ENCODE results near the gene SLCO3A1.

The SLCO3A1 gene

DNA sequence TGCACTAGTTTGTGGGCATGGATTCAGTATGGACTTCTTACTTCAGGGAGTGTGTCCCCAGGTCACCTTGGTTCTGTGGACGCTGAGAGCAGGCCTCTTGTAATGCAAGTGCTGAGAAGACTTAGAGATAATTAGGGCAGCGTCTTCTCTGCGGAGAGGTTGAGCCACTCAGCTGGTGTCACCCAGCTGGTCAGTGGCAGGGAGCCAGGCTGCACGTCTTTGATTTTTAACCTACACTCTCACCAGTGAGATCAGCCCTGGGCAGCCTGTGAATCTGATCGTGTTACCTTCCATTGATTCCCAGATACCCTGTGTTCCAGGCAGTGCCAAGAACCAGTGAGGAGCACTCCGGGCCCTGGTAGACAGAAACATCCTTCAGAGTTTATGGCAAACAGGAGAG, 92.6 kb downstream of the SLCO3A1 start:
- H3K4me3 ChIP-seq (ENCODE audit: low read depth in 1 of 2, low read length in 2 of 2), result no peak overlapping the region
- peaks cover 23% of the 10 kb centered on the region for H3K4me1 ChIP-seq (ENCODE audit: insufficient read depth, low read length)
- H3K9ac ChIP-seq (ENCODE audit: low read length), result no peak overlapping the region
- no peaks in the 10 kb centered on the region for H3K36me3 ChIP-seq (ENCODE audit: insufficient read depth, low read length)
- H3K9me3 ChIP-seq (ENCODE audit: low read length), result no peaks in the 10 kb centered on the region
- H3K27ac ChIP-seq (ENCODE audit: low read depth, low read length), result no peak overlapping the region
- H3K27me3 ChIP-seq (ENCODE audit: control insufficient read depth in 1 of 2, insufficient read depth in 2 of 2, low read length in 2 of 2), result no peaks in the 10 kb centered on the region

DNA sequence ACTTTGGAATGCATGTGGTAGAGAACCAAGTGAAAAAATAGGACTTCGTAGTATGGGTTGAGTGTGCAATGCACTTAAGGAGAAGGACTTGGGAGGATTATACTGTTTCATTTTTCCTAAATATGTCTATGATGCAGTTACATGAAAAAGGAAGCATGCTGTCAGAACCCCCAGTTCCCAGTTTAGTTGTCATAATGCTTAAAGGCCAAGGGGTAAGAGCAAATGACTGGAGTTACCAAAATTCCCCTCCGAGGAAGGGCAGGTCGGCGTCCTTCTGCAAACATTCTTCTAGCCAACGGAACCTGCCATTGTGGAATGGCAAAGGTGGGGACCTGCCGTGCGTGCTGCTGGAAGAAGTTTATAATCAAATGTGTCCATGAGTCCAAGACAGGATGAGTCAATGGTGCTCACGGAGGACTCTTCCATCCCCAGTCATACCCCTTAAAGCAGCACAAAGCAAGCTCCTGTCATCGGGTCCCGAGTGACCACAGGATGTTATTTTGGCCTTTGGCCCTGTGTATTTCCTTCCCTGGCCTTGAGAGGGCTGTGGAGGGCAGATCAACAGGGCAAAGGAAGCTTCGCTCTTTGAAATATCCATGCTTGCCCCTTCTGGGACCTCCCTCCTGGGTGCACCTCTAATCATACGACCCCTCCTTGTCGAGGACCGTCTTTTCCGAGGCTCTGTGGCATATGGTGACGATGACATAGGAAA, 93.2 kb downstream of the SLCO3A1 start:
- no peaks in the 10 kb centered on the region for H3K27me3 ChIP-seq (ENCODE audit: control insufficient read depth in 1 of 2, insufficient read depth in 2 of 2, low read length in 2 of 2)
- no peaks in the 10 kb centered on the region for H3K9me3 ChIP-seq (ENCODE audit: low read length)
- no peak overlapping the region for H3K27ac ChIP-seq (ENCODE audit: low read depth, low read length)
- no peak overlapping the region for H3K4me3 ChIP-seq (ENCODE audit: low read depth in 1 of 2, low read length in 2 of 2)
- H3K4me1 ChIP-seq (ENCODE audit: insufficient read depth, low read length), result peaks cover 23% of the 10 kb centered on the region
- H3K9ac ChIP-seq (ENCODE audit: low read length), result no peak overlapping the region
- no peaks in the 10 kb centered on the region for H3K36me3 ChIP-seq (ENCODE audit: insufficient read depth, low read length)

GRCh38 chr15:91947293-91947679, 93.8 kb downstream of the SLCO3A1 start:
- Histone ChIP-seq H3K9ac (ENCODE audit: low read length) (no peak overlapping the region), H3K4me3 (ENCODE audit: low read depth in 1 of 2, low read length in 2 of 2) (no peak overlapping the region), H3K4me1 (ENCODE audit: insufficient read depth, low read length) (peaks cover 23% of the 10 kb centered on the region), H3K36me3 (ENCODE audit: insufficient read depth, low read length) (no peaks in the 10 kb centered on the region), H3K27me3 (ENCODE audit: control insufficient read depth in 1 of 2, insufficient read depth in 2 of 2, low read length in 2 of 2) (no peaks in the 10 kb centered on the region), H3K27ac (ENCODE audit: low read depth, low read length) (no peak overlapping the region), H3K9me3 (ENCODE audit: low read length) (no peaks in the 10 kb centered on the region)

- H3K4me3 ChIP-seq (ENCODE audit: low read depth in 1 of 2, low read length in 2 of 2), result no peak overlapping the region
- H3K9ac ChIP-seq (ENCODE audit: low read length), result no peak overlapping the region
- H3K27ac ChIP-seq (ENCODE audit: low read depth, low read length), result no peak overlapping the region
Observed at GRCh38 chr15:91947683-91948608, 94.4 kb downstream of the SLCO3A1 start.

DNA sequence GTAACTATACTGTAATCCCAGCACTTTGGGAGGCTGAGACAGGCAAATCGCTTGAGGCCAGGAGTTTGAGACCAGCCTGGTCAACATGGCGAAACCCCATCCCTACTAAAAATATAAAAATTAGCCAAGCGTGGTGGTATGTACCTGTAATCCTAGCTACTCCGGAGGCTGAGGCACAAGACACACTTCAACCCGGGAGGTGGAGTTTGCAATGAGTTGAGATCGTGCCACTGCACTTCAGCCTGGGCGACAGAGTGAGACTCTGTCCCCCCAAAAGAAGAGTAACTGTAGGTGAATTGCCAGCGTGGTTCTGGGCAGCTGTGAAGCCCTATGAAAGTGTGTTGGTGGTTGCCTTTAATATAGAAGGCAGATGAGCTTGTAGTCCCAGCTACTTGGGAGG, 95.9 kb downstream of the SLCO3A1 start:
- Histone ChIP-seq H3K4me3 (ENCODE audit: low read depth in 1 of 2, low read length in 2 of 2) (no peak overlapping the region), H3K9ac (ENCODE audit: low read length) (no peak overlapping the region), H3K4me1 (ENCODE audit: insufficient read depth, low read length) (peaks cover 11% of the 10 kb centered on the region), H3K9me3 (ENCODE audit: low read length) (no peaks in the 10 kb centered on the region), H3K36me3 (ENCODE audit: insufficient read depth, low read length) (no peaks in the 10 kb centered on the region), H3K27ac (ENCODE audit: low read depth, low read length) (no peak overlapping the region), H3K27me3 (ENCODE audit: control insufficient read depth in 1 of 2, insufficient read depth in 2 of 2, low read length in 2 of 2) (no peaks in the 10 kb centered on the region)

More at GRCh38 chr15:91947683-91948608, 94.4 kb downstream of the SLCO3A1 start:
- no peaks in the 10 kb centered on the region for H3K27me3 ChIP-seq (ENCODE audit: control insufficient read depth in 1 of 2, insufficient read depth in 2 of 2, low read length in 2 of 2)
- no peaks in the 10 kb centered on the region for H3K36me3 ChIP-seq (ENCODE audit: insufficient read depth, low read length)
- peaks cover 19% of the 10 kb centered on the region for H3K4me1 ChIP-seq (ENCODE audit: insufficient read depth, low read length)
- H3K9me3 ChIP-seq (ENCODE audit: low read length), result no peaks in the 10 kb centered on the region

DNA sequence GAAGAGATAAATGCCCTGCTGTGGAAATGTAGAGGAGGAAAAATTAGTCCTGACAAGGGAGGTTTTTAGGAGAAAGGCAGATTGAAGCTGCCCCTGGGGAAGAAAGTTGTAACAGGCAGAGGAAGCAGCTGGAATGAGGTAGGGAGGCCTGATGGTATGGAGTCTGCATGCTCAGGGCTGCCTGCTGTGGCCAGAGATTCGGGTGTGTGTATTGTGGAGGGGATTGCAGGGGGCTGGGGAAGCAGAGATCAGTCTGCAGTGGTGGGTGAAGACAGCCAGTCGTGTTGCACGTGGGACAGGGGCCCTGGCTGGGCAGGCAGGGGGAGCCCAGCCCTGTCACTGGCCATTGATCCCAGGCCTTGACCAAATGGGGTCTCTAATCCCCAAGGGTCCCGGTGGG, 96.5 kb downstream of the SLCO3A1 start:
- H3K9ac ChIP-seq (ENCODE audit: low read length), result no peak overlapping the region
- H3K4me1 ChIP-seq (ENCODE audit: insufficient read depth, low read length), result peaks cover 11% of the 10 kb centered on the region
- no peak overlapping the region for H3K4me3 ChIP-seq (ENCODE audit: low read depth in 1 of 2, low read length in 2 of 2)
- H3K27ac ChIP-seq (ENCODE audit: low read depth, low read length), result no peak overlapping the region
- no peaks in the 10 kb centered on the region for H3K36me3 ChIP-seq (ENCODE audit: insufficient read depth, low read length)
- no peaks in the 10 kb centered on the region for H3K27me3 ChIP-seq (ENCODE audit: control insufficient read depth in 1 of 2, insufficient read depth in 2 of 2, low read length in 2 of 2)
- no peaks in the 10 kb centered on the region for H3K9me3 ChIP-seq (ENCODE audit: low read length)

GRCh38 chr15:91950631-91951329, 97.3 kb downstream of the SLCO3A1 start:
- Histone ChIP-seq H3K4me3 (ENCODE audit: low read depth in 1 of 2, low read length in 2 of 2) (no peak overlapping the region), H3K27ac (ENCODE audit: low read depth, low read length) (no peak overlapping the region), H3K9ac (ENCODE audit: low read length) (no peak overlapping the region), H3K36me3 (ENCODE audit: insufficient read depth, low read length) (no peaks in the 10 kb centered on the region), H3K9me3 (ENCODE audit: low read length) (no peaks in the 10 kb centered on the region), H3K4me1 (ENCODE audit: insufficient read depth, low read length) (peaks cover 11% of the 10 kb centered on the region), H3K27me3 (ENCODE audit: control insufficient read depth in 1 of 2, insufficient read depth in 2 of 2, low read length in 2 of 2) (no peaks in the 10 kb centered on the region)

DNA sequence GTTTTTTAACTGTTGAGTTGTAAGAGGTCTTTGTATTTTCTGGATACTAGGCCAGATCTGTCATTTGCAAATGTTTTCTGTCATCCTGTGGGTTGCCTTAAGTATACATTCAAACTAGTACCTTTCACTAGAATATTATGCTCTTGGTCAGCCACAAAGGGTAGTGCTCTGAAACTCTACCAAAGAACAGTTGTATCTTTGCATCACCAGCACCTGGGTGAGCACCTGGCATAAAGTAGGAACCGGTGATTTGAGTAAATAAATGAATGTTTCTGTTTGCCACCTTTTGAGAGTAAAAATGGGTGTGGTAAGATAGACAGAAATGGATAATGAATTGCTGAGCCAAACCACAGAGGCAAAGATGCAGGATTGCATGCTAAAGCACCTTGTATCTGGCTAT, 98.7 kb downstream of the SLCO3A1 start:
- H3K9me3 ChIP-seq (ENCODE audit: low read length), result no peaks in the 10 kb centered on the region
- H3K27me3 ChIP-seq (ENCODE audit: control insufficient read depth in 1 of 2, insufficient read depth in 2 of 2, low read length in 2 of 2), result no peaks in the 10 kb centered on the region
- H3K36me3 ChIP-seq (ENCODE audit: insufficient read depth, low read length), result no peaks in the 10 kb centered on the region
- H3K9ac ChIP-seq (ENCODE audit: low read length), result no peak overlapping the region
- H3K27ac ChIP-seq (ENCODE audit: low read depth, low read length), result no peak overlapping the region
- no peak overlapping the region for H3K4me3 ChIP-seq (ENCODE audit: low read depth in 1 of 2, low read length in 2 of 2)
- H3K4me1 ChIP-seq (ENCODE audit: insufficient read depth, low read length), result peaks cover 11% of the 10 kb centered on the region

DNA sequence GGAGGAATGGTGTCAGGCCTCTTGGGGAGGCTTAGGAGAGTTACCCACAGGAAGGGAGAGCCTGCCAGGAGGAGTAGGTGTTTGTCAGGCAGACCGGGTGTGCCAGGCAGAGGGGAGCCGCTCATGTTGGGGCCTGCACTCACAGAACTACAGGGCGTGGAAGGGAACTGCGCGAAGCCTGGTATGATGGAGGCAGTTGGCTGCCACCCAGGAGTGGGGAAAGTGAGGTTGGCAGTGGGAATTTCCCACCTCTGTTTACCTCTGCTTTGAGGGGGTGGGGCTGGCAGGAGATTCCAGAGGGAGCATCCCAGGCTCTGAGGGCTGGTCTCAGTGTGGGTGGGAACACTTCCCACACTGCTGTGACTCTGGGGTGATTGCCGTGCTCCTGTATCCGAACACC, 99.9 kb downstream of the SLCO3A1 start:
- peaks cover 1% of the 10 kb centered on the region for H3K4me1 ChIP-seq (ENCODE audit: insufficient read depth, low read length)
- no peaks in the 10 kb centered on the region for H3K9me3 ChIP-seq (ENCODE audit: low read length)
- no peak overlapping the region for H3K4me3 ChIP-seq (ENCODE audit: low read depth in 1 of 2, low read length in 2 of 2)
- H3K27ac ChIP-seq (ENCODE audit: low read depth, low read length), result no peak overlapping the region
- no peaks in the 10 kb centered on the region for H3K36me3 ChIP-seq (ENCODE audit: insufficient read depth, low read length)
- no peak overlapping the region for H3K9ac ChIP-seq (ENCODE audit: low read length)
- no peaks in the 10 kb centered on the region for H3K27me3 ChIP-seq (ENCODE audit: control insufficient read depth in 1 of 2, insufficient read depth in 2 of 2, low read length in 2 of 2)

GRCh38 chr15:91954292-91954691, 100.8 kb downstream of the SLCO3A1 start:
- Histone ChIP-seq H3K9ac (ENCODE audit: low read length) (no peak overlapping the region), H3K4me1 (ENCODE audit: insufficient read depth, low read length) (no peaks in the 10 kb centered on the region), H3K36me3 (ENCODE audit: insufficient read depth, low read length) (no peaks in the 10 kb centered on the region), H3K9me3 (ENCODE audit: low read length) (no peaks in the 10 kb centered on the region), H3K27ac (ENCODE audit: low read depth, low read length) (no peak overlapping the region), H3K27me3 (ENCODE audit: control insufficient read depth in 1 of 2, insufficient read depth in 2 of 2, low read length in 2 of 2) (no peaks in the 10 kb centered on the region), H3K4me3 (ENCODE audit: low read depth in 1 of 2, low read length in 2 of 2) (no peak overlapping the region)

DNA sequence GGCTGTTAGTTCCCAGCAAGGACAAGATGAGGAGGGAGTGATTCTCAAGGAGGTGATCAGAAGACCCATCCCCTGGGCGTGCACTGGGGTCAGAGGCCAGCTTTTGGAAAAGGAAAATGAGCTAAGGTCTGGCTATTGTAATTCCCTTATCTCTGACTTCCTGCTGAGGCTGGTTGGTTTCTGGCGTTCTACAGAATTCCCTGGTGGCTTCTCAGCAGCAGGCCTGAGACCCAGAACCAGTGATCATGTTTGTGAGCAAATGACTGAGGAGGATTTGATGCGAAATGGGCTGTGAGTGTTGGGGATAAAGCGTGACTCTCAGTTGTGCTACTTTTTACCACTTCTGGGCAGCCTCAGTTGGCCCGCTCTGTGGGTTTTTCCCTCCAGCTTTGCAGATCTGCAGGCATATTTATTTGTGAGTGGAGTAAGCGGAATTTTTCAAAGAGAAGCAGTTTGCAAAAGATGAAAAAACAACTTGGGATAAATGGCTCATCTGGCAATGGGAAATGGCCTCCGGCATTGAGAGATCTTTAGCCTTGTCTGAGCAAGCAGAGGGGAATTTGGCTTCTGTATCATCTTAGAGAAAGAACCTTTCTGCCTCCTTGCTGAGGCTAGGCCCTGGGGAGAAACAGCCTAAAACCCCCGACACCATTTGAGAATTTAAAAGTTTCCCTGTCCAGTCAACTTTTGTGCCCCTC, 102.7 kb downstream of the SLCO3A1 start:
- no peak overlapping the region for H3K27ac ChIP-seq (ENCODE audit: low read depth, low read length)
- no peak overlapping the region for H3K9ac ChIP-seq (ENCODE audit: low read length)
- H3K4me3 ChIP-seq (ENCODE audit: low read depth in 1 of 2, low read length in 2 of 2), result no peak overlapping the region
- H3K9me3 ChIP-seq (ENCODE audit: low read length), result no peaks in the 10 kb centered on the region
- H3K36me3 ChIP-seq (ENCODE audit: insufficient read depth, low read length), result no peaks in the 10 kb centered on the region
- no peaks in the 10 kb centered on the region for H3K27me3 ChIP-seq (ENCODE audit: control insufficient read depth in 1 of 2, insufficient read depth in 2 of 2, low read length in 2 of 2)
- no peaks in the 10 kb centered on the region for H3K4me1 ChIP-seq (ENCODE audit: insufficient read depth, low read length)
